K562 (cell line): ENCODE data around the gene ELMO1. TPM values are rescaled to one million over a fixed set of nuclear protein-coding genes. Genes with fewer than 3 reads are reported as not detected.

Experiments
- ATAC-seq: fragments of 200-7000 bp; cut with Tn5 transposase; 3 replicates; pipeline ENCODE4 v1.9.1; 2020; ENCODE audit warnings: moderate library complexity
- BruUV-seq: library from RNA; stranded (reverse); fragments of 400-500 nt; replicated peaks from 2 replicates; lab custom pipeline; 2021; lab: Mats Ljungman, UMichigan
- CTCF ChIA-PET: fragments of 300-600 bp; formaldehyde crosslinking; extraction: SDS; loops from one replicate; lab custom pipeline; 2021; ENCODE audit warnings: low intra/inter-chr PET ratio; lab: Yijun Ruan, JAX
- POLR2A ChIA-PET: fragments of 300-600, 350-650 bp; sonication (Branson Sonifier 250); formaldehyde crosslinking; extraction: SDS; loops from one replicate; lab custom pipeline; 2021; ENCODE audit warnings: antibody characterized with exemption, inconsistent platforms; lab: Yijun Ruan, JAX
- DNase-seq, 4 experiments: peaks; one replicate each; pipeline versions ENCODE4 v3.0.0 to v3.0.0-alpha.2; 2011 to 2018; ENCODE audit warnings: low spot score in 3 of 4, mixed read lengths in 3 of 4; ENCODE audit errors: extremely low read depth in 1 of 4
- FAIRE-seq: peaks from 2 replicates; lab custom pipeline; 2011; peaks lifted over from hg19 to GRCh38; lab: Jason Lieb, UNC
- H2AFZ ChIP-seq: 2 replicates; pipeline ENCODE4 v1.6.0; 2011; ENCODE audit warnings: low read depth, low read length, control low read depth, inconsistent platforms
- H3K27ac ChIP-seq: fragments of 200-600 bp; 3 replicates; pipeline ENCODE4 v1.8.0; 2011; ENCODE audit warnings: low read depth, mild to moderate bottlenecking, control low read depth, inconsistent platforms, low read length, moderate library complexity, mixed read lengths; ENCODE audit errors: extremely low read depth
- H3K27me3 ChIP-seq, 2 experiments: fragments of 300-600 bp in 1 of 2; 2 replicates in 1 of 2; 3 replicates in 1 of 2; pipeline versions ENCODE4 v1.6.0 to v1.8.0; 2011; ENCODE audit warnings: inconsistent platforms in 2 of 2, low read length in 2 of 2, mild to moderate bottlenecking in 1 of 2, mixed read lengths in 1 of 2, moderate library complexity in 1 of 2; ENCODE audit not compliant: control insufficient read depth in 2 of 2, insufficient read depth in 2 of 2
- H3K36me3 ChIP-seq: fragments of 300-600 bp; 3 replicates; pipeline ENCODE4 v1.8.0; 2011; ENCODE audit warnings: mild to moderate bottlenecking, low read length, inconsistent platforms; ENCODE audit not compliant: control insufficient read depth, insufficient read depth
- H3K4me1 ChIP-seq, 2 experiments: fragments of 200-600 bp in 1 of 2; replicated peaks in 1 of 2; 2 replicates in 1 of 2; 3 replicates in 1 of 2; pipeline versions ENCODE4 v1.5.1 to v1.8.0; 2011; ENCODE audit warnings: inconsistent platforms in 2 of 2, low read length in 2 of 2, mild to moderate bottlenecking in 1 of 2, mixed read lengths in 1 of 2, moderate library complexity in 1 of 2; ENCODE audit not compliant: control insufficient read depth in 2 of 2, insufficient read depth in 2 of 2
- H3K4me2 ChIP-seq: 2 replicates; pipeline ENCODE4 v1.6.1; 2011; ENCODE audit warnings: low read length, control low read depth, inconsistent platforms, mixed read lengths; ENCODE audit not compliant: insufficient read depth
- H3K4me3 ChIP-seq: fragments of 200-600 bp; sonication (generic), shearing (Covaris generic); 2 replicates; pipeline ENCODE4 v1.5.1; 2016; ENCODE audit warnings: control low read depth, inconsistent platforms
- H3K79me2 ChIP-seq: fragments of 200-600 bp; 3 replicates; pipeline ENCODE4 v1.8.0; 2011; ENCODE audit warnings: low read length, inconsistent platforms; ENCODE audit not compliant: control insufficient read depth, insufficient read depth
- H3K9ac ChIP-seq, 2 experiments: 2 replicates each; pipeline versions ENCODE4 v1.6.0 to v1.6.1; 2011; ENCODE audit warnings: low read depth in 2 of 2, low read length in 2 of 2, control low read depth in 1 of 2, inconsistent platforms in 1 of 2, mild to moderate bottlenecking in 1 of 2, mixed read lengths in 1 of 2; ENCODE audit not compliant: insufficient read depth in 1 of 2
- H3K9me1 ChIP-seq: one replicate; pipeline ENCODE4 v1.6.0; 2011; ENCODE audit warnings: inconsistent platforms, mild to moderate bottlenecking, low read length, moderate library complexity; ENCODE audit not compliant: control insufficient read depth, insufficient read depth
- H3K9me3 ChIP-seq: replicated peaks from 2 replicates; pipeline ENCODE4 v1.5.1; 2011; ENCODE audit warnings: low read depth, low read length, inconsistent platforms; ENCODE audit not compliant: control insufficient read depth, insufficient read depth
- H4K20me1 ChIP-seq: replicated peaks from 2 replicates; pipeline ENCODE4 v1.6.1; 2011; ENCODE audit warnings: low read length, inconsistent platforms, mixed read lengths; ENCODE audit not compliant: control insufficient read depth, insufficient read depth
- CBX5 ChIP-seq: IDR thresholded peaks from 2 replicates; pipeline ENCODE4 v1.6.1; 2014; ENCODE audit warnings: low read depth, borderline replicate concordance
- FOXM1 ChIP-seq, 2 experiments: fragments of 450-650 bp in 1 of 2; sonication (generic) in 1 of 2; formaldehyde crosslinking in 1 of 2; IDR thresholded peaks; 2 replicates each; pipeline versions ENCODE4 v1.6.1 to v1.9.0; 2017 to 2022; ENCODE audit warnings: low read depth in 2 of 2, mild to moderate bottlenecking in 2 of 2, missing genetic modification reagents in 1 of 2, moderate library complexity in 1 of 2
- GABPB2 ChIP-seq: fragments of 250-450 bp; sonication (Bioruptor Pico); conservative IDR thresholded peaks from 2 replicates; pipeline ENCODE4 v1.5.1; 2021; ENCODE audit warnings: mild to moderate bottlenecking
- POU5F1 ChIP-seq: fragments of 150-350 bp; IDR thresholded peaks from 2 replicates; pipeline ENCODE4 v1.6.1; 2014; ENCODE audit warnings: borderline replicate concordance, low read length, low read depth, mild to moderate bottlenecking; ENCODE audit not compliant: partially characterized antibody
- RB1 ChIP-seq: fragments of 450-650 bp; IDR thresholded peaks from 2 replicates; pipeline ENCODE4 v1.6.1; 2017; ENCODE audit warnings: low read depth, mild to moderate bottlenecking
- SRSF7 ChIP-seq: fragments of 200-400 bp; formaldehyde crosslinking; optimal IDR thresholded peaks from 2 replicates; pipeline ENCODE3; 2017; ENCODE audit warnings: mild to moderate bottlenecking, low read depth, low read length
- ZC3H4 ChIP-seq: sonication (generic); formaldehyde crosslinking; IDR thresholded peaks from 2 replicates; pipeline ENCODE4 v1.9.0; 2021; ENCODE audit warnings: missing genetic modification reagents, borderline replicate concordance
- ZC3H8 ChIP-seq: fragments of 450-650 bp; IDR thresholded peaks from 2 replicates; pipeline ENCODE4 v1.6.1; 2017
- ZNF239 ChIP-seq: fragments of 250-450 bp; sonication (Bioruptor Pico); IDR thresholded peaks from 2 replicates; pipeline ENCODE4 v1.4.0; 2020; ENCODE audit warnings: mild to moderate bottlenecking
- WGBS: fragments of 100-300 bp; shearing (Covaris generic); methylation state at CpG from one replicate; pipeline ENCODE4 v1.1.6; 2016; ENCODE audit warnings: low coverage, mixed read lengths; ENCODE audit not compliant: insufficient coverage; ENCODE audit errors: missing lambda C conversion rate; 5-methylcytosine and 5-hydroxymethylcytosine counted together
- in situ Hi-C: fragments of 300-500 bp; cut with MboI; formaldehyde crosslinking; loops from 4 replicates; pipeline ENCODE4 v1.15.0; 2018; ENCODE audit warnings: inconsistent platforms, mixed read lengths
- intact Hi-C: fragments of 100-400 bp; cut with micrococcal nuclease; formaldehyde crosslinking; loops from 2 replicates; pipeline ENCODE4 v1.14.2; 2022
- polyA plus RNA-seq, 8 experiments: library from polyadenylated mRNA; depleted of rRNA in 4 of 8; stranded (reverse) in 5 of 8; unstranded in 3 of 8; fragments of >200 nt; fragmentation: Nextera tagmentation in 2 of 8; fragmentation: Illumina TruSeq in 1 of 8; extraction: Ambion mirVana in 2 of 8; extraction: Trizol in 1 of 8; gene quantifications; 2 replicates each; pipeline versions ENCODE4 v1.2.1 to v1.2.3, GENCODE V29; 2011 to 2014; ENCODE audit warnings: inconsistent platforms in 1 of 8, missing spikeins in 1 of 8
- total RNA-seq, 7 experiments: library from RNA; depleted of rRNA in 6 of 7; stranded (reverse); fragments of >200 nt in 6 of 7; fragmentation: Illumina TruSeq in 2 of 7; extraction: Trizol in 2 of 7; gene quantifications; 2 replicates each; pipeline versions ENCODE4 v1.2.1 to v1.2.3, GENCODE V29; 2011 to 2021; ENCODE audit warnings: low replicate concordance in 1 of 7
- TF ChIP-seq, protein P1 (sequence below): fragments of 150-350 bp; IDR thresholded peaks from 2 replicates; pipeline ENCODE4 v1.6.1; 2014; ENCODE audit warnings: low read depth, mild to moderate bottlenecking, low read length, borderline replicate concordance

ELMO1 gene
- total and polyA plus RNA-seq, 9 of the 15 experiments (the other 6 are each of a cell fraction or from before 2014, with no cell fraction given), result 0.36 to 7.2 (median 3.6) TPM

DNA sequence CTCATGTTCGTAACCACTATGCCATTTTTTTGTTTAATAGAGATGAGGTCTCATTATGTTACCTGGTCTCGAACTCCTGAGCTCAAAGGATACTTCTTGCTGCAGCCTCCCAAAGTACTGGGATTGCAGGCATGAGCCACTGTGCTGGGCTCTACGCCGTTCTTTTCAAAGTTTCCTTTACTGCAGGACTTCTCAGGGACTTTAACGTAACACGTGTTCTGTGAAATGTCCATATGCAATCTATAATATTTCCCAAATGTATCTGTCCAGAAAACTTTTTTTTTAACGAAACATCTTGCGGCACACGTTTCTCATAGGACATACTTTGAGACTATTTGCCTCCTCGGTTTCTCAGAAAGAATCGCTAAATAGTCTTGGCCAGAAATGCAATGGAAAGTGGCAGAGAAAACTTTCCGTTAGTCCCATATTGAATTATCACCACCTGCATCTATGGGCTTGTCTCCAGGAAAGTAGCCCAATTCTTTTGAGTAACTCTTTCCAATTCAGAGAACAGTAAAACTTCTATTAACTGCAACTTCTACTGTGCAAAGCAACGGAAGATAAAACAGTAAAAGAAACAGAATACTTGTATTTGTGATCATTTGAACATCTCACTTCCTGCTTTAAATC, 96.3 kb downstream of the ELMO1 start:
- H3K79me2 ChIP-seq, result no peaks in the 10 kb centered on the region
- FAIRE-seq (no peak), ATAC-seq (no peak), DNase-seq (no peak)
- H3K4me3 ChIP-seq, result no peak overlapping the region
- intact Hi-C loops, result loop anchor here (5.0 kb wide), 1 partner anchor 70 kb away; no protein-coding TSS in a partner anchor
- no peaks in the 10 kb centered on the region for H3K36me3 ChIP-seq
- no peak overlapping the region for H3K9ac ChIP-seq
- H3K4me1 ChIP-seq, result peaks cover 0 to 29% of the 10 kb centered on the region in 2 experiments; a peak in 4 of 5 replicates
- H3K9me3 ChIP-seq, result 0 out of 2 replicates have a peak, but pooled peaks cover 1% of the 10 kb centered on the region
- H4K20me1 ChIP-seq, result no peaks in the 10 kb centered on the region
- no peak overlapping the region for H2AFZ ChIP-seq
- TF ChIP-seq ZC3H8 (no peak), ZNF239 (CRISPR knock-in tag) (peak; percentile 91), ZC3H4 (CRISPR knock-in tag) (no peak), FOXM1 (IDR thresholded peaks at IDR 0.05; ENCODE audit: low read depth) (no peak), FOXM1 (CRISPR knock-in tag; IDR thresholded peaks at IDR 0.05; ENCODE audit: low read depth) (no peak)
- no peak overlapping the region for H3K4me2 ChIP-seq
- no TSS peak for BruUV-seq
- 64% methylated on average over 13 of the region's 13 CpGs for WGBS
- H3K27ac ChIP-seq, result no peak overlapping the region
- in situ Hi-C loops, result no loop called here
- POLR2A ChIA-PET, result no interaction called here
- H3K27me3 ChIP-seq, result no peaks in the 10 kb centered on the region
- no peaks in the 10 kb centered on the region for H3K9me1 ChIP-seq
- CTCF ChIA-PET, result no interaction called here

DNA sequence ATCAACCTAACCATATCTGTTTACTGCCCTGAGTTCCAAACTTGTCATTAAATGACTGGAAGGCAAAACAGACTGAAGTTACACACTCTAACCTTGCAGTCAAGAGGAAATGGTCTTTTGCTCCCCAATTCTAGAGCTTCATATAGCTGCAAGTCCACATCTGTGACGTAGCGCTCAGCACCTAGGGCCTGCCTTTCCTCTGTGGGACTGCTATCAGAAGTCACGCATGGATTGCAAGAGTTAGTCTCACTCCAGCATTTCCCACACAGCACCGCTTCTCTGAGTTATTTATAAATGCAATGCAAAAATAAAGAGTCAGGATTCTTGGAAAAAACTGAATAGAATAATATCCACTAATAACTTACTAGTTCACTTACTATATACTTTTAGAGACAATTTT, 96.9 kb downstream of the ELMO1 start:
- H3K36me3 ChIP-seq, result no peaks in the 10 kb centered on the region
- intact Hi-C loops, result loop anchor here (5.0 kb wide), 1 partner anchor 69 kb away; no protein-coding TSS in a partner anchor
- H3K9me3 ChIP-seq, result 0 out of 2 replicates have a peak, but pooled peaks cover 1% of the 10 kb centered on the region
- BruUV-seq, result no TSS peak
- ATAC-seq (no peak), FAIRE-seq (no peak), DNase-seq (no peak)
- H3K4me3 ChIP-seq, result no peak overlapping the region
- 68% methylated on average over 4 of the region's 4 CpGs for WGBS
- H3K4me2 ChIP-seq, result no peak overlapping the region
- ChIA-PET POLR2A (interaction anchor here (0.7 kb wide), 1 partner anchor 406 kb away, joined by 3 read pairs; no protein-coding TSS in a partner anchor), CTCF (no interaction called here)
- H3K9ac ChIP-seq, result no peak overlapping the region
- no peaks in the 10 kb centered on the region for H4K20me1 ChIP-seq
- H3K4me1 ChIP-seq, result peaks cover 0 to 23% of the 10 kb centered on the region in 2 experiments; a peak in 3 of 5 replicates
- 0 out of 2 replicates have a peak overlapping the region, but pooled peaks have one; percentile 33 for H2AFZ ChIP-seq
- in situ Hi-C loops, result no loop called here
- H3K27me3 ChIP-seq, result no peaks in the 10 kb centered on the region
- H3K27ac ChIP-seq, result no peak overlapping the region
- no peaks in the 10 kb centered on the region for H3K79me2 ChIP-seq
- no peaks in the 10 kb centered on the region for H3K9me1 ChIP-seq
- TF ChIP-seq GABPB2 (CRISPR knock-in tag), result no peak
- TF ChIP-seq, protein P1, sequence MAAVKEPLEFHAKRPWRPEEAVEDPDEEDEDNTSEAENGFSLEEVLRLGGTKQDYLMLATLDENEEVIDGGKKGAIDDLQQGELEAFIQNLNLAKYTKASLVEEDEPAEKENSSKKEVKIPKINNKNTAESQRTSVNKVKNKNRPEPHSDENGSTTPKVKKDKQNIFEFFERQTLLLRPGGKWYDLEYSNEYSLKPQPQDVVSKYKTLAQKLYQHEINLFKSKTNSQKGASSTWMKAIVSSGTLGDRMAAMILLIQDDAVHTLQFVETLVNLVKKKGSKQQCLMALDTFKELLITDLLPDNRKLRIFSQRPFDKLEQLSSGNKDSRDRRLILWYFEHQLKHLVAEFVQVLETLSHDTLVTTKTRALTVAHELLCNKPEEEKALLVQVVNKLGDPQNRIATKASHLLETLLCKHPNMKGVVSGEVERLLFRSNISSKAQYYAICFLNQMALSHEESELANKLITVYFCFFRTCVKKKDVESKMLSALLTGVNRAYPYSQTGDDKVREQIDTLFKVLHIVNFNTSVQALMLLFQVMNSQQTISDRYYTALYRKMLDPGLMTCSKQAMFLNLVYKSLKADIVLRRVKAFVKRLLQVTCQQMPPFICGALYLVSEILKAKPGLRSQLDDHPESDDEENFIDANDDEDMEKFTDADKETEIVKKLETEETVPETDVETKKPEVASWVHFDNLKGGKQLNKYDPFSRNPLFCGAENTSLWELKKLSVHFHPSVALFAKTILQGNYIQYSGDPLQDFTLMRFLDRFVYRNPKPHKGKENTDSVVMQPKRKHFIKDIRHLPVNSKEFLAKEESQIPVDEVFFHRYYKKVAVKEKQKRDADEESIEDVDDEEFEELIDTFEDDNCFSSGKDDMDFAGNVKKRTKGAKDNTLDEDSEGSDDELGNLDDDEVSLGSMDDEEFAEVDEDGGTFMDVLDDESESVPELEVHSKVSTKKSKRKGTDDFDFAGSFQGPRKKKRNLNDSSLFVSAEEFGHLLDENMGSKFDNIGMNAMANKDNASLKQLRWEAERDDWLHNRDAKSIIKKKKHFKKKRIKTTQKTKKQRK, result no peak
- no peak for TF ChIP-seq CBX5
- no peak for TF ChIP-seq POU5F1
- TF ChIP-seq RB1, result no peak
- no peak for TF ChIP-seq SRSF7
